Caco-2 (cell line): ENCODE data around the gene COQ7. TPM values are rescaled to one million over a fixed set of nuclear protein-coding genes. Genes with fewer than 3 reads are reported as not detected.

Experiments
- BruUV-seq: library from RNA; stranded (reverse); fragments of 400-500 nt; replicated peaks from 2 replicates; lab custom pipeline; 2021; lab: Mats Ljungman, UMichigan
- CTCF ChIA-PET: fragments of 300-600 bp; sonication (Branson Sonifier 250); formaldehyde crosslinking; loops from one replicate; lab custom pipeline; 2022; ENCODE audit warnings: antibody characterized with exemption; lab: Charles Lee
- POLR2A ChIA-PET: fragments of 300-600 bp; sonication (Branson Sonifier 250); formaldehyde crosslinking; loops from one replicate; lab custom pipeline; 2022; ENCODE audit warnings: antibody characterized with exemption; lab: Charles Lee
- DNase-seq, 2 experiments: peaks; one replicate each; pipeline versions ENCODE4 v3.0.0 to v3.0.0-alpha.2; 2020 to 2022
- H3K27me3 ChIP-seq: replicated peaks from 2 replicates; pipeline ENCODE4 v1.6.0; 2011; ENCODE audit warnings: low read length; ENCODE audit not compliant: control insufficient read depth, insufficient read depth
- H3K36me3 ChIP-seq: 2 replicates; pipeline ENCODE4 v1.5.1; 2011; ENCODE audit warnings: low read length; ENCODE audit not compliant: control insufficient read depth, insufficient read depth
- H3K4me1 ChIP-seq: fragments of 250-450 bp; sonication (Bioruptor Pico); 2 replicates; pipeline ENCODE4 v1.5.1; 2020; ENCODE audit warnings: mild to moderate bottlenecking
- H3K4me3 ChIP-seq: 2 replicates; pipeline ENCODE4 v1.5.1; 2011; ENCODE audit warnings: low read depth, mild to moderate bottlenecking, control low read depth, low read length
- H3K9me3 ChIP-seq: fragments of 250-450 bp; sonication (Bioruptor Pico); 2 replicates; pipeline ENCODE4 v1.5.1; 2020; ENCODE audit warnings: mild to moderate bottlenecking, moderate library complexity
- H3K27ac Mint-ChIP-seq: one replicate; pipeline ENCODE4 v1.8.0; 2022; ENCODE audit warnings: mixed read lengths; ENCODE audit not compliant: unreplicated experiment
- H3K27me3 Mint-ChIP-seq: one replicate; pipeline ENCODE4 v1.8.0; 2022; ENCODE audit warnings: mixed read lengths; ENCODE audit not compliant: insufficient read depth, unreplicated experiment
- H3K36me3 Mint-ChIP-seq: one replicate; pipeline ENCODE4 v1.8.0; 2022; ENCODE audit warnings: mild to moderate bottlenecking, mixed read lengths; ENCODE audit not compliant: insufficient read depth, unreplicated experiment
- H3K4me1 Mint-ChIP-seq: one replicate; pipeline ENCODE4 v1.8.0; 2022; ENCODE audit warnings: low read depth, mixed read lengths; ENCODE audit not compliant: unreplicated experiment
- H3K4me3 Mint-ChIP-seq: one replicate; pipeline ENCODE4 v1.8.0; 2022; ENCODE audit warnings: mild to moderate bottlenecking, moderate library complexity, mixed read lengths; ENCODE audit not compliant: unreplicated experiment
- H3K9me3 Mint-ChIP-seq: one replicate; pipeline ENCODE4 v1.8.0; 2022; ENCODE audit warnings: mixed read lengths; ENCODE audit not compliant: unreplicated experiment
- intact Hi-C: fragments of 100-400 bp; cut with micrococcal nuclease; formaldehyde crosslinking; loops from one replicate; pipeline ENCODE4 v1.10.0; 2022; ENCODE audit not compliant: unreplicated experiment
- total RNA-seq: library from RNA; stranded (reverse); gene quantifications from 2 replicates; pipeline ENCODE4 v1.2.3, GENCODE V29; 2022
- TF ChIP-seq, protein P1 (sequence below), 2 experiments: fragments of 200-600 bp in 1 of 2; IDR thresholded peaks; 1 replicate in 1 of 2; 2 replicates in 1 of 2; pipeline versions ENCODE4 v1.5.1 to v1.8.0; 2011 to 2022; ENCODE audit warnings: antibody characterized with exemption in 1 of 2, control low read depth in 1 of 2, inconsistent platforms in 1 of 2, low read depth in 1 of 2, low read length in 1 of 2, mild to moderate bottlenecking in 1 of 2, moderate library complexity in 1 of 2; ENCODE audit not compliant: insufficient read depth in 1 of 2, severe bottlenecking in 1 of 2, unreplicated experiment in 1 of 2

The COQ7 gene
- total RNA-seq, 1 experiment from 2014 or later, result 17.3 TPM

DNA sequence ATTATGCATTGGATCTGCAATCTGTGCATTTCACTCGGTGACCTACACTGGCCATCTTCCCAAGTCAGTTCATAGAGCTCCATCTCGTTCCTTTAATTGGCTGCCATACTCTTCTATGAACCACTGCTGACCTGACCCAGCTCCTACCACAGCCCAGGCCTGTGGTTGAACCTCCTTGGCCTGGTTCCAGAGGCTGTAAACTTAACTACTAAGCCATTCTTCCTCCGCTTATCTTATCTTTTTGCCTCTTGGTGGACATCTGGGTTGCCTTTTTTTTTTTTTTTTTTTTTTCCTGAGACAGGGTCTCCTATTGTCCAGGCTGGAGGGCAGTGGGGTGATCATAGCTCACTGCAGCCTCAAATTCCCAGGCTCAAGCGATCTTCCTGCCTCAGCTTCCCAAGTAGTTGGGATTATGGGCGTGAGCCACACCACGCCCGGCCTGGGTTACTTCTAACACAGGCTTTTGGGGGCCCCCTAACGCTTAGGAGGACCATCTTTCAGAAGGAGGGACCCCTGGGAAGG lies 18.3 kb downstream of the COQ7 start:
- no peaks in the 10 kb centered on the region for H3K27me3 ChIP-seq
- H3K4me3 ChIP-seq, result no peak overlapping the region; the same call in 1 of the 2 replicates
- no peaks in the 10 kb centered on the region for H3K36me3 ChIP-seq
- no peaks in the 10 kb centered on the region for H3K9me3 ChIP-seq
- no peak overlapping the region for H3K27ac Mint-ChIP-seq
- H3K27me3 Mint-ChIP-seq, result no peaks in the 10 kb centered on the region
- H3K4me1 ChIP-seq, result 0 out of 2 replicates have a peak, but pooled peaks cover 10% of the 10 kb centered on the region
- H3K9me3 Mint-ChIP-seq, result no peaks in the 10 kb centered on the region
- no peaks in the 10 kb centered on the region for H3K36me3 Mint-ChIP-seq
- H3K4me3 Mint-ChIP-seq, result peak overlapping the region; percentile 85
- ChIA-PET CTCF (interaction anchor here (0.6 to 1.5 kb wide), 15 partner anchors 18 to 417 kb away, joined by 3 to 9 read pairs (median 4); partner anchors contain the start of genes ARL6IP1, COQ7, ITPRIPL2 and TMC7), POLR2A (interaction anchor here (0.5 to 1.3 kb wide), 3 partner anchors 18 to 102 kb away, joined by 3 read pairs; partner anchors contain the start of genes COQ7 and TMC7)
- no peak for DNase-seq
- no peaks in the 10 kb centered on the region for H3K4me1 Mint-ChIP-seq
- TF ChIP-seq, protein P1, sequence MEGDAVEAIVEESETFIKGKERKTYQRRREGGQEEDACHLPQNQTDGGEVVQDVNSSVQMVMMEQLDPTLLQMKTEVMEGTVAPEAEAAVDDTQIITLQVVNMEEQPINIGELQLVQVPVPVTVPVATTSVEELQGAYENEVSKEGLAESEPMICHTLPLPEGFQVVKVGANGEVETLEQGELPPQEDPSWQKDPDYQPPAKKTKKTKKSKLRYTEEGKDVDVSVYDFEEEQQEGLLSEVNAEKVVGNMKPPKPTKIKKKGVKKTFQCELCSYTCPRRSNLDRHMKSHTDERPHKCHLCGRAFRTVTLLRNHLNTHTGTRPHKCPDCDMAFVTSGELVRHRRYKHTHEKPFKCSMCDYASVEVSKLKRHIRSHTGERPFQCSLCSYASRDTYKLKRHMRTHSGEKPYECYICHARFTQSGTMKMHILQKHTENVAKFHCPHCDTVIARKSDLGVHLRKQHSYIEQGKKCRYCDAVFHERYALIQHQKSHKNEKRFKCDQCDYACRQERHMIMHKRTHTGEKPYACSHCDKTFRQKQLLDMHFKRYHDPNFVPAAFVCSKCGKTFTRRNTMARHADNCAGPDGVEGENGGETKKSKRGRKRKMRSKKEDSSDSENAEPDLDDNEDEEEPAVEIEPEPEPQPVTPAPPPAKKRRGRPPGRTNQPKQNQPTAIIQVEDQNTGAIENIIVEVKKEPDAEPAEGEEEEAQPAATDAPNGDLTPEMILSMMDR (IDR thresholded peaks at IDR 0.05; ENCODE audit: insufficient read depth in 1 of 2, low read depth in 1 of 2, low read length in 1 of 2, severe bottlenecking in 1 of 2, unreplicated experiment in 1 of 2), result no peak
- intact Hi-C loops, result loop anchor here (1.0 kb wide), 4 partner anchors 80 to 417 kb away; no protein-coding TSS in a partner anchor
- BruUV-seq, result no TSS peak

- Mint-ChIP-seq H3K36me3 (no peaks in the 10 kb centered on the region), H3K9me3 (no peaks in the 10 kb centered on the region), H3K27ac (peak overlapping the region; percentile 86), H3K4me3 (peak overlapping the region; percentile 85), H3K4me1 (no peaks in the 10 kb centered on the region), H3K27me3 (no peaks in the 10 kb centered on the region)
- intact Hi-C loops, result loop anchor here (1.0 kb wide), 4 partner anchors 79 to 416 kb away; no protein-coding TSS in a partner anchor
- BruUV-seq, result no TSS peak
- DNase-seq, result peak; percentile 93 to 96
- TF ChIP-seq, protein P1 (IDR thresholded peaks at IDR 0.05; ENCODE audit: insufficient read depth in 1 of 2, low read depth in 1 of 2, low read length in 1 of 2, severe bottlenecking in 1 of 2, unreplicated experiment in 1 of 2), result peak; percentile 92 to 95
- H3K4me1 ChIP-seq, result 0 out of 2 replicates have a peak, but pooled peaks cover 10% of the 10 kb centered on the region
- POLR2A ChIA-PET, result interaction anchor here (0.5 to 0.6 kb wide), 3 partner anchors 42 to 431 kb away, joined by 3 to 4 read pairs (median 3); no protein-coding TSS in a partner anchor
- H3K27me3 ChIP-seq, result no peaks in the 10 kb centered on the region
- CTCF ChIA-PET, result interaction anchor here (0.6 to 1.5 kb wide), 16 partner anchors 19 to 296 kb away, joined by 3 to 9 read pairs (median 4); partner anchors contain the start of genes ARL6IP1, COQ7, ITPRIPL2 and TMC7
- no peaks in the 10 kb centered on the region for H3K36me3 ChIP-seq
- no peaks in the 10 kb centered on the region; the same call in 1 of the 2 replicates for H3K9me3 ChIP-seq
- H3K4me3 ChIP-seq, result peak overlapping the region; percentile 41
Measured at GRCh38 chr16:19086322-19087199, 19.1 kb downstream of the COQ7 start.

- no TSS peak for BruUV-seq
- H3K27me3 ChIP-seq, result no peaks in the 10 kb centered on the region
- H3K4me1 Mint-ChIP-seq, result peaks cover 12% of the 10 kb centered on the region
- peak overlapping the region; percentile 24 for H3K4me3 Mint-ChIP-seq
- intact Hi-C loops, result no loop called here
- no peaks in the 10 kb centered on the region for H3K27me3 Mint-ChIP-seq
- H3K36me3 Mint-ChIP-seq, result no peaks in the 10 kb centered on the region
- H3K27ac Mint-ChIP-seq, result no peak overlapping the region
- no peaks in the 10 kb centered on the region; the same call in 1 of the 2 replicates for H3K9me3 ChIP-seq
- H3K4me1 ChIP-seq, result peaks cover 15% of the 10 kb centered on the region
- DNase-seq, result no peak
- H3K36me3 ChIP-seq, result no peaks in the 10 kb centered on the region
- no peaks in the 10 kb centered on the region for H3K9me3 Mint-ChIP-seq
- CTCF ChIA-PET, result no interaction called here
- no peak overlapping the region for H3K4me3 ChIP-seq
- TF ChIP-seq, protein P1 (IDR thresholded peaks at IDR 0.05; ENCODE audit: insufficient read depth in 1 of 2, low read depth in 1 of 2, low read length in 1 of 2, severe bottlenecking in 1 of 2, unreplicated experiment in 1 of 2), result no peak
- POLR2A ChIA-PET, result interaction anchor here (0.6 kb wide), 1 partner anchor 98 kb away, joined by 3 read pairs; no protein-coding TSS in a partner anchor
Measured at GRCh38 chr16:19088341-19088916, 21.0 kb downstream of the COQ7 start.
